H1 (cell line): ENCODE data around the gene MTX1. TPM values are rescaled to one million over a fixed set of nuclear protein-coding genes. Genes with fewer than 3 reads are reported as not detected.

Experiments used
- ASH2L ChIP-seq: fragments of 200-600, 300-600 bp; sonication (generic); IDR thresholded peaks from one replicate; pipeline ENCODE4 v1.7.1; 2017; ENCODE audit warnings: low read length
- BACH1 ChIP-seq: IDR thresholded peaks from 2 replicates; pipeline ENCODE4 v1.6.1; 2012; ENCODE audit warnings: low read length, improper control_type of control experiment
- CEBPB ChIP-seq: IDR thresholded peaks from 2 replicates; pipeline ENCODE4 v1.6.1; 2012; ENCODE audit warnings: low read depth, low read length
- CHD2 ChIP-seq: IDR thresholded peaks from 2 replicates; pipeline ENCODE4 v1.6.1; 2012; ENCODE audit warnings: low read length, improper control_type of control experiment
- KDM1A ChIP-seq: fragments of 200-600, 300-600 bp; sonication (generic); IDR thresholded peaks from 2 replicates; pipeline ENCODE4 v1.7.1; 2016; ENCODE audit warnings: mild to moderate bottlenecking, low read length, borderline replicate concordance
- KDM5A ChIP-seq: fragments of 200-600 bp; IDR thresholded peaks from 2 replicates; pipeline ENCODE4 v1.7.1; 2012; ENCODE audit warnings: mild to moderate bottlenecking, low read length, inconsistent platforms, mixed read lengths
- POLR2A ChIP-seq, 2 experiments: IDR thresholded peaks; 1 replicate in 1 of 2; 2 replicates in 1 of 2; pipeline ENCODE4 v1.6.1; 2011; ENCODE audit warnings: low read depth in 2 of 2, low read length in 2 of 2, mild to moderate bottlenecking in 2 of 2; ENCODE audit errors: control extremely low read depth in 1 of 2
- POLR2AphosphoS5 ChIP-seq: IDR thresholded peaks from 2 replicates; pipeline ENCODE4 v1.6.1; 2011; ENCODE audit warnings: low read depth, low read length
- RBBP5 ChIP-seq: IDR thresholded peaks from 2 replicates; pipeline ENCODE4 v1.7.1; 2012; ENCODE audit warnings: low read depth, mild to moderate bottlenecking, inconsistent platforms, low read length, moderate library complexity, borderline replicate concordance
- RXRA ChIP-seq: IDR thresholded peaks from 2 replicates; pipeline ENCODE4 v1.6.1; 2011; ENCODE audit warnings: low read depth, mild to moderate bottlenecking, low read length, moderate library complexity; ENCODE audit not compliant: insufficient read depth
- SIRT6 ChIP-seq: IDR thresholded peaks from one replicate; pipeline ENCODE4 v1.7.1; 2012; ENCODE audit warnings: low read length, inconsistent platforms
- SIX5 ChIP-seq: IDR thresholded peaks from 2 replicates; pipeline ENCODE4 v1.6.1; 2011; ENCODE audit warnings: mild to moderate bottlenecking, low read depth, low read length
- TCF12 ChIP-seq: IDR thresholded peaks from 2 replicates; pipeline ENCODE4 v1.6.1; 2011; ENCODE audit warnings: low read depth, mild to moderate bottlenecking, low read length
- polyA plus RNA-seq, 7 experiments: library from polyadenylated mRNA; depleted of rRNA in 3 of 7; stranded (reverse) in 5 of 7; unstranded in 2 of 7; fragments of >200 nt in 5 of 7; fragments of 200-250 nt in 2 of 7; gene quantifications; 1 replicate in 5 of 7; 2 replicates in 1 of 7; 4 replicates in 1 of 7; pipeline versions ENCODE4 v1.2.1 to v1.2.3, GENCODE V29; 2011 to 2013; ENCODE audit warnings: missing spikeins in 2 of 7, mixed read lengths in 2 of 7
- total RNA-seq: library from RNA; stranded (reverse); fragmentation: NEBNext Ultra II Directional; extraction: Animal tissue kit (Norgen Biotek cat#: 25700); gene quantifications from 2 replicates; pipeline ENCODE4 v1.2.1, GENCODE V29; 2021
- TF ChIP-seq, protein P1 (sequence below): IDR thresholded peaks from 2 replicates; pipeline ENCODE4 v1.6.1; 2011; ENCODE audit warnings: low read length, improper control_type of control experiment
- TF ChIP-seq, protein P2 (sequence below): IDR thresholded peaks from 2 replicates; pipeline ENCODE4 v1.6.1; 2012; ENCODE audit warnings: low read length, inconsistent platforms
- TF ChIP-seq, protein P3 (sequence below): IDR thresholded peaks from 2 replicates; pipeline ENCODE4 v1.6.1; 2011; ENCODE audit warnings: low read depth, mild to moderate bottlenecking, low read length; ENCODE audit not compliant: insufficient read depth
- TF ChIP-seq, protein P4 (sequence below): IDR thresholded peaks from 2 replicates; pipeline ENCODE4 v1.6.1; 2012; ENCODE audit warnings: inconsistent platforms

The MTX1 gene
- total and polyA plus RNA-seq, 2 of the 8 experiments (the other 6 are each of a cell fraction or from before 2014, with no cell fraction given), result 47.9 to 131 TPM

DNA sequence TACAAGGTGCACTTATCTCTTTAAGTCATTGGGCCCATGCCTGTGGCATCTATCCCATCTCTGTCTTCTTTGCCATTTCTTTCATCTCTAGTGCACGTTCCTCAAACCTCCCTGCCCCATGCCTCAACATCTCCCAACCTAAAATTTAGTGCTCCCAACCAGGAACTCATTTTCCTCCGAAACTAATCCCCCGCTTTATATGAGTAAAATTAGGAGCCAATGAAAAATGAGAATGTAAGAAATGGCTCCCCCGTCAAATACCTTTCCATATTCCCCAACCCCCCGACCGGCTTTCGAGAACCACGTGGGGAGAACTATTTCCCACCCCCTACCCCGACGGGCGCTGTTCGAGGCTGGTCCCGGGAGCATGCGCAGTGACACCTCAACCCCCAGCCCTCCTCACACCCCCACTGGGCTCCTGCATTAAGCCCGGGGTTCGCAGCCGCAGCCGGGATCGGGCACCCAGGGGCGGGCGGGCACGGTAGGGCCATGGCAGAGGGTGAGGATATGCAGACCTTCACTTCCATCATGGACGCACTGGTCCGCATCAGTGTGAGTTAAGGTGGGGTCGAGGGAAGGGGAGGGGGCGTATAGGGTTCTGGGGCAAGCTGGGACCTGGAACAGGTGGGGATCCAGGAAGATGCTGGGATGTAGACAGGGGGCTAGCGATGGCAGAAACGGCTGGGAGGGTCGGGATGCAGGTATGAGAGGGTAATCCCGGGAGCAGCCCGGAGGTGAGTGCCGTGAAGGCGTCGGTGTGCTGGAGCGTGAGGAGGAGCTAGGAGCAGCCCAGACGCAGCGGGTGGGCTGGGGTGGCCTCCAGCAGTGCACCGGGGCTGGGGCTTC is 34.8 kb upstream of the MTX1 start, which contains the start of gene TRIM46 (continued):
- TF ChIP-seq POLR2A (IDR thresholded peaks at IDR 0.05; ENCODE audit: control extremely low read depth in 1 of 2, low read depth in 2 of 2, low read length in 2 of 2) (no peak; a peak in 1 of 3 replicates), BACH1 (no peak), KDM5A (no peak), CHD2 (no peak), SIX5 (no peak), SIRT6 (no peak), RXRA (no peak), ASH2L (peak; percentile 13), RBBP5 (no peak), CEBPB (no peak), POLR2AphosphoS5 (no peak), TCF12 (no peak), KDM1A (peak; percentile 5; the same call in 1 of the 2 replicates)
- TF ChIP-seq, protein P1, sequence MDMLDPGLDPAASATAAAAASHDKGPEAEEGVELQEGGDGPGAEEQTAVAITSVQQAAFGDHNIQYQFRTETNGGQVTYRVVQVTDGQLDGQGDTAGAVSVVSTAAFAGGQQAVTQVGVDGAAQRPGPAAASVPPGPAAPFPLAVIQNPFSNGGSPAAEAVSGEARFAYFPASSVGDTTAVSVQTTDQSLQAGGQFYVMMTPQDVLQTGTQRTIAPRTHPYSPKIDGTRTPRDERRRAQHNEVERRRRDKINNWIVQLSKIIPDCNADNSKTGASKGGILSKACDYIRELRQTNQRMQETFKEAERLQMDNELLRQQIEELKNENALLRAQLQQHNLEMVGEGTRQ, result no peak
- TF ChIP-seq, protein P2, sequence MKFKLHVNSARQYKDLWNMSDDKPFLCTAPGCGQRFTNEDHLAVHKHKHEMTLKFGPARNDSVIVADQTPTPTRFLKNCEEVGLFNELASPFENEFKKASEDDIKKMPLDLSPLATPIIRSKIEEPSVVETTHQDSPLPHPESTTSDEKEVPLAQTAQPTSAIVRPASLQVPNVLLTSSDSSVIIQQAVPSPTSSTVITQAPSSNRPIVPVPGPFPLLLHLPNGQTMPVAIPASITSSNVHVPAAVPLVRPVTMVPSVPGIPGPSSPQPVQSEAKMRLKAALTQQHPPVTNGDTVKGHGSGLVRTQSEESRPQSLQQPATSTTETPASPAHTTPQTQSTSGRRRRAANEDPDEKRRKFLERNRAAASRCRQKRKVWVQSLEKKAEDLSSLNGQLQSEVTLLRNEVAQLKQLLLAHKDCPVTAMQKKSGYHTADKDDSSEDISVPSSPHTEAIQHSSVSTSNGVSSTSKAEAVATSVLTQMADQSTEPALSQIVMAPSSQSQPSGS, result no peak
- TF ChIP-seq, protein P3, sequence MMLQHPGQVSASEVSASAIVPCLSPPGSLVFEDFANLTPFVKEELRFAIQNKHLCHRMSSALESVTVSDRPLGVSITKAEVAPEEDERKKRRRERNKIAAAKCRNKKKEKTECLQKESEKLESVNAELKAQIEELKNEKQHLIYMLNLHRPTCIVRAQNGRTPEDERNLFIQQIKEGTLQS, result no peak
- TF ChIP-seq, protein P4, sequence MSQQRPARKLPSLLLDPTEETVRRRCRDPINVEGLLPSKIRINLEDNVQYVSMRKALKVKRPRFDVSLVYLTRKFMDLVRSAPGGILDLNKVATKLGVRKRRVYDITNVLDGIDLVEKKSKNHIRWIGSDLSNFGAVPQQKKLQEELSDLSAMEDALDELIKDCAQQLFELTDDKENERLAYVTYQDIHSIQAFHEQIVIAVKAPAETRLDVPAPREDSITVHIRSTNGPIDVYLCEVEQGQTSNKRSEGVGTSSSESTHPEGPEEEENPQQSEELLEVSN, result peak; percentile 76
